Liver (tissue), 9 donors: ENCODE results near the gene SYTL3. TPM values are rescaled to one million over a fixed set of nuclear protein-coding genes. Genes with fewer than 3 reads are reported as not detected.

Experiments
- DNase-seq: peaks from one replicate; pipeline ENCODE4 v3.0.0-alpha.2; 2017; ENCODE audit warnings: low spot score
- H3K27ac ChIP-seq, 2 donors: one replicate each; pipeline ENCODE4 v1.7.0; 2013; ENCODE audit warnings: inconsistent platforms in 2 of 2, low read length in 2 of 2, control low read depth in 1 of 2, low read depth in 1 of 2, mild to moderate bottlenecking in 1 of 2
- H3K27me3 ChIP-seq, 4 donors: one replicate each; pipeline versions ENCODE4 v1.6.1 to v1.7.0; 2013; ENCODE audit warnings: low read length in 3 of 4, inconsistent platforms in 1 of 4, mild to moderate bottlenecking in 1 of 4, moderate library complexity in 1 of 4; ENCODE audit not compliant: control insufficient read depth in 4 of 4, insufficient read depth in 4 of 4
- H3K36me3 ChIP-seq, 4 donors: one replicate each; pipeline versions ENCODE4 v1.6.1 to v1.7.0; 2013; ENCODE audit warnings: low read length in 3 of 4, mild to moderate bottlenecking in 3 of 4, low read depth in 1 of 4, moderate library complexity in 1 of 4; ENCODE audit not compliant: control insufficient read depth in 4 of 4, insufficient read depth in 3 of 4
- H3K4me1 ChIP-seq, 4 donors: one replicate each; pipeline versions ENCODE4 v1.6.1 to v1.7.0; 2013; ENCODE audit warnings: low read length in 3 of 4, mild to moderate bottlenecking in 3 of 4, moderate library complexity in 1 of 4; ENCODE audit not compliant: control insufficient read depth in 4 of 4, insufficient read depth in 4 of 4
- H3K4me3 ChIP-seq, 3 donors: one replicate each; pipeline versions ENCODE4 v1.6.1 to v1.7.0; 2013; ENCODE audit warnings: low read length in 3 of 3, control low read depth in 1 of 3, low read depth in 1 of 3, mild to moderate bottlenecking in 1 of 3
- H3K9ac ChIP-seq, 2 donors: one replicate each; pipeline ENCODE4 v1.7.0; 2013; ENCODE audit warnings: low read length in 2 of 2, mild to moderate bottlenecking in 2 of 2, moderate library complexity in 2 of 2, control low read depth in 1 of 2, low read depth in 1 of 2
- H3K9me3 ChIP-seq, 4 donors: one replicate each; pipeline versions ENCODE4 v1.6.1 to v1.7.0; 2013; ENCODE audit warnings: low read length in 3 of 4; ENCODE audit not compliant: control insufficient read depth in 4 of 4
- ATF3 ChIP-seq: IDR thresholded peaks from 2 replicates; pipeline ENCODE4 v1.6.1; 2016; ENCODE audit warnings: antibody characterized with exemption
- EGR1 ChIP-seq, 2 donors: IDR thresholded peaks; 2 replicates each; pipeline ENCODE4 v1.6.1; 2016 to 2018; ENCODE audit warnings: antibody characterized with exemption in 2 of 2, low read depth in 2 of 2
- FOXA1 ChIP-seq: IDR thresholded peaks from 2 replicates; pipeline ENCODE4 v1.6.1; 2016; ENCODE audit warnings: antibody characterized with exemption
- HNF4A ChIP-seq, 2 donors: conservative IDR thresholded peaks; 2 replicates each; pipeline ENCODE4 v1.6.1; 2016; ENCODE audit warnings: antibody characterized with exemption in 2 of 2, mild to moderate bottlenecking in 2 of 2
- JUND ChIP-seq, 2 donors: IDR thresholded peaks; 2 replicates each; pipeline ENCODE4 v1.6.1; 2016; ENCODE audit warnings: antibody characterized with exemption in 2 of 2
- MAX ChIP-seq: IDR thresholded peaks from 2 replicates; pipeline ENCODE4 v1.6.1; 2016; ENCODE audit warnings: antibody characterized with exemption
- NR2F2 ChIP-seq: IDR thresholded peaks from 2 replicates; pipeline ENCODE4 v1.6.1; 2016; ENCODE audit warnings: antibody characterized with exemption
- RAD21 ChIP-seq, 2 donors: IDR thresholded peaks; 2 replicates each; pipeline ENCODE4 v1.6.1; 2016; ENCODE audit warnings: antibody characterized with exemption in 2 of 2, mild to moderate bottlenecking in 2 of 2
- REST ChIP-seq: IDR thresholded peaks from 2 replicates; pipeline ENCODE4 v1.6.1; 2016; ENCODE audit warnings: antibody characterized with exemption, mild to moderate bottlenecking
- RXRA ChIP-seq, 2 donors: IDR thresholded peaks; 2 replicates each; pipeline ENCODE4 v1.6.1; 2017 to 2018; ENCODE audit warnings: antibody characterized with exemption in 2 of 2, mild to moderate bottlenecking in 1 of 2
- SP1 ChIP-seq: IDR thresholded peaks from 2 replicates; pipeline ENCODE4 v1.6.1; 2018; ENCODE audit warnings: antibody characterized with exemption, mild to moderate bottlenecking
- TAF1 ChIP-seq: conservative IDR thresholded peaks from 2 replicates; pipeline ENCODE4 v1.6.1; 2016; ENCODE audit warnings: antibody characterized with exemption, mild to moderate bottlenecking
- YY1 ChIP-seq: IDR thresholded peaks from 2 replicates; pipeline ENCODE4 v1.6.1; 2016; ENCODE audit warnings: antibody characterized with exemption, mild to moderate bottlenecking
- ZBTB33 ChIP-seq: IDR thresholded peaks from 2 replicates; pipeline ENCODE4 v1.6.1; 2016; ENCODE audit warnings: antibody characterized with exemption
- WGBS: extraction: QIAGEN DNeasy Blood & Tissue Kit; methylation state at CpG from one replicate; pipeline ENCODE4 v1.1.7; 2013; 5-methylcytosine and 5-hydroxymethylcytosine counted together
- polyA plus RNA-seq, 2 donors: library from polyadenylated mRNA; stranded (reverse) in 1 of 2; unstranded in 1 of 2; fragments of 200-250 nt in 1 of 2; fragments of >200 nt in 1 of 2; fragmentation: Nextera tagmentation in 1 of 2; extraction: Ambion mirVana in 1 of 2; gene quantifications; one replicate each; pipeline versions ENCODE4 v1.2.1 to v1.2.3, GENCODE V29; 2013 to 2015
- total RNA-seq, 2 donors: library from RNA; depleted of rRNA; stranded (reverse); fragments of >200 nt; gene quantifications; one replicate each; pipeline ENCODE4 v1.2.3, GENCODE V29; 2014
- donor health status: healthy.
- donor health status: healthy.
- donor health status: healthy.
- donor health status: healthy.
- donor health status: healthy.

The SYTL3 gene
- total and polyA plus RNA-seq, 4 donors = 0.28 to 1.7 (median 0.51) TPM

GRCh38 chr6:158694913-158695312 is 45.1 kb downstream of the SYTL3 start:
- Histone ChIP-seq H3K4me3 (no peak overlapping the region), H3K4me1 (peaks cover 0 to 2% (median 0%) of the 10 kb centered on the region in 4 donors), H3K27me3 (no peaks in the 10 kb centered on the region), H3K9me3 (no peaks in the 10 kb centered on the region), H3K9ac (no peak overlapping the region), H3K27ac (no peak overlapping the region), H3K36me3 (no peaks in the 10 kb centered on the region)
- DNase-seq = no peak
- WGBS = 36% methylated on average over 3 of the region's 3 CpGs
- no peak for TF ChIP-seq YY1
- no peak for TF ChIP-seq REST
- no peak for TF ChIP-seq NR2F2
- TF ChIP-seq ZBTB33 = no peak
- TF ChIP-seq MAX = no peak
- no peak for TF ChIP-seq JUND (IDR thresholded peaks at IDR 0.05)
- TF ChIP-seq ATF3 = no peak
- TF ChIP-seq HNF4A (conservative IDR thresholded peaks at IDR 0.05) = no peak
- TF ChIP-seq FOXA1 = no peak

- TF ChIP-seq REST (no peak), TAF1 (no peak), JUND (IDR thresholded peaks at IDR 0.05) (no peak), RXRA (IDR thresholded peaks at IDR 0.05) (no peak), EGR1 (IDR thresholded peaks at IDR 0.05; ENCODE audit: low read depth in 2 of 2) (no peak), SP1 (no peak), NR2F2 (no peak), RAD21 (IDR thresholded peaks at IDR 0.05) (no peak)
- H3K36me3 ChIP-seq = no peaks in the 10 kb centered on the region
- no peak for DNase-seq
Measured at GRCh38 chr6:158697811-158698210, 48.0 kb downstream of the SYTL3 start.

More at GRCh38 chr6:158697811-158698210, 48.0 kb downstream of the SYTL3 start:
- Histone ChIP-seq H3K4me3 (no peak overlapping the region), H3K27me3 (no peaks in the 10 kb centered on the region), H3K9me3 (no peaks in the 10 kb centered on the region), H3K4me1 (peaks cover 0 to 2% (median 0%) of the 10 kb centered on the region in 4 donors), H3K9ac (no peak overlapping the region), H3K27ac (no peak overlapping the region)
- 88% methylated on average over 2 of the region's 2 CpGs for WGBS
